ENCODE data around the gene STXBP6.
A peak's percentile ranks its signal among the peaks of the same experiment; 100 is the strongest.

STXBP6 gene

DNA sequence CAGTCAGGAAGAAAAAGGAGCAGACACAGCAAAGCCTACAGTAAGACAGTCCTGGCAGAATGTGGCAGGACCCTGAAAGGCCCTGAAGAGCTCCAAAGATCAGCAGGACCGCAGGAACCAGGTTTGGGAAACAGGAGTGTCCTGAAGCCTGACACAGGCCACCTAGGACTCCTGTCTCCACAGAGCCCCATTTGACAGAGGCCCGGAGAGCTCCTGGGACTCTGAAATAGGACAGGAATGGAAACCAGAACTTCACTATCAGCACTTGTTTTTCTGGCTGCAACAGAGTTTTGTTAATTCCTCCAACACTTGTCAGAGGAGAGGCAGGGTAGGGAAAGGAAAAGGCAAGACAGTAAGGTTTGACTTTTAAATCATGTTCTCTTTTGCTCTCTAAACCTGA is 12.9 kb downstream of the STXBP6 start:
- no peak for DNase-seq (ENCODE audit: low read depth)
- TF ChIP-seq, protein P1, sequence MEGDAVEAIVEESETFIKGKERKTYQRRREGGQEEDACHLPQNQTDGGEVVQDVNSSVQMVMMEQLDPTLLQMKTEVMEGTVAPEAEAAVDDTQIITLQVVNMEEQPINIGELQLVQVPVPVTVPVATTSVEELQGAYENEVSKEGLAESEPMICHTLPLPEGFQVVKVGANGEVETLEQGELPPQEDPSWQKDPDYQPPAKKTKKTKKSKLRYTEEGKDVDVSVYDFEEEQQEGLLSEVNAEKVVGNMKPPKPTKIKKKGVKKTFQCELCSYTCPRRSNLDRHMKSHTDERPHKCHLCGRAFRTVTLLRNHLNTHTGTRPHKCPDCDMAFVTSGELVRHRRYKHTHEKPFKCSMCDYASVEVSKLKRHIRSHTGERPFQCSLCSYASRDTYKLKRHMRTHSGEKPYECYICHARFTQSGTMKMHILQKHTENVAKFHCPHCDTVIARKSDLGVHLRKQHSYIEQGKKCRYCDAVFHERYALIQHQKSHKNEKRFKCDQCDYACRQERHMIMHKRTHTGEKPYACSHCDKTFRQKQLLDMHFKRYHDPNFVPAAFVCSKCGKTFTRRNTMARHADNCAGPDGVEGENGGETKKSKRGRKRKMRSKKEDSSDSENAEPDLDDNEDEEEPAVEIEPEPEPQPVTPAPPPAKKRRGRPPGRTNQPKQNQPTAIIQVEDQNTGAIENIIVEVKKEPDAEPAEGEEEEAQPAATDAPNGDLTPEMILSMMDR (conservative IDR thresholded peaks at IDR 0.05; ENCODE audit: low read length): no peak
- H3K4me3 ChIP-seq (ENCODE audit: low read length): no peak overlapping the region

DNA sequence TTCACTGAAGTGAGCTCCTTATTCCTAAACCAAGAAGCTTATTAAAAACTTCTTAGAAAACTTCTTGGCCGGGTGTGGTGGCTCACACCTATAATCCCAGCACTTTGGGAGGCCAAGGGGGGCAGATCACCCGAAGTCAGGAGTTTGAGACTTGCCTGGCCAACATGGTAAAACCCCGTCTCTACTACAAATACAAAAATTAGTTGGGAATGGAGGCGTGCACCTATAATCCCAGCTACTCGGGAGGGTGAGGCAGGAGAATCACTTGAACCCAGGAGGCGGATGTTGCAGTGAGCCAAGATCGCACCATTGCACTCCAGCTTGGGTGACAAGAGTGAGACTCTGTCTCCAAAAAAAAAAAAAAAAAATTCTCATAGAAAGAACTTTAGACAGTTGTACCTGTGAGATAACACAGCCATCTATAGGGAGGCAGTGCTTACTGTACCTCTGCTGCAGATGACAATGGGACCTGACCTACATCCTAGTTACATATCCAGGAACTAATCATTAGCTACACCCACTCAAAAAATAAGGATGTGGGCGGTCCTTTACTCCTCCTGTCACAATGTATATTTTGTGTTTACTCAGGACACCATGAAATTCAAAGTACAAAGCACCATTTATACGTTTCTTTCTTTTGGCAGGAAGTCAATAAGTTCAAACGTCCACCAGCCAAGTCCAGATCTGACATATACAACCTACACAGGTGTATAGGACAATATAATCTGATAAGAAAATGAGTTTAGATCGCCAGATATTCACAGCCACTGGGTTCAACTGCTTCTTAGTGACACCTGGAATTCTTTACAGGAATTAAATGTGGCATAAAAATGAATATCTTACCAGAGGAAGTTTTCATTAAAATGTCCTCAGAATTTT is 14.9 kb downstream of the STXBP6 start:
- TF ChIP-seq, protein P1 (conservative IDR thresholded peaks at IDR 0.05; ENCODE audit: low read length): no peak
- DNase-seq (ENCODE audit: low read depth): no peak
- H3K4me3 ChIP-seq (ENCODE audit: low read length): no peak overlapping the region

DNA sequence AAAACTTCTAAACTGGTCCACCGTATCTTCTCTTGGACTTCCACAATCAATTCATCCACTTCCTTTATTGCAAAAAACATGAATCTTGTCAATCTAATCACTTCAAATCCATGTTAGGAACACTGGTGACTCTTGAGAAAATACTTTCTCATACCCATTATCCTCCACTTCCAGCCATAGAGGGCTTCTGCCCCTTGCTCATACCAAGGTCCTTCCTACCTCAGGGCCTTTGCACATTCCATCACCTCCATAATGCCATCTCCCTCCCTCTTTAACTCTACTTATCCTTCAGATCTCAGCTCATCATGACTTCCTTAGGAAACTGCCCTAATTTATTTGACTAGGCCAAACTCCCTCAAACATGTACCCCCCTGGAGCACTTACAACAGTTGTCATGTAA is 16.6 kb downstream of the STXBP6 start:
- DNase-seq (ENCODE audit: low read depth): no peak
- TF ChIP-seq, protein P1 (conservative IDR thresholded peaks at IDR 0.05; ENCODE audit: low read length): no peak
- no peak overlapping the region for H3K4me3 ChIP-seq (ENCODE audit: low read length)

DNA sequence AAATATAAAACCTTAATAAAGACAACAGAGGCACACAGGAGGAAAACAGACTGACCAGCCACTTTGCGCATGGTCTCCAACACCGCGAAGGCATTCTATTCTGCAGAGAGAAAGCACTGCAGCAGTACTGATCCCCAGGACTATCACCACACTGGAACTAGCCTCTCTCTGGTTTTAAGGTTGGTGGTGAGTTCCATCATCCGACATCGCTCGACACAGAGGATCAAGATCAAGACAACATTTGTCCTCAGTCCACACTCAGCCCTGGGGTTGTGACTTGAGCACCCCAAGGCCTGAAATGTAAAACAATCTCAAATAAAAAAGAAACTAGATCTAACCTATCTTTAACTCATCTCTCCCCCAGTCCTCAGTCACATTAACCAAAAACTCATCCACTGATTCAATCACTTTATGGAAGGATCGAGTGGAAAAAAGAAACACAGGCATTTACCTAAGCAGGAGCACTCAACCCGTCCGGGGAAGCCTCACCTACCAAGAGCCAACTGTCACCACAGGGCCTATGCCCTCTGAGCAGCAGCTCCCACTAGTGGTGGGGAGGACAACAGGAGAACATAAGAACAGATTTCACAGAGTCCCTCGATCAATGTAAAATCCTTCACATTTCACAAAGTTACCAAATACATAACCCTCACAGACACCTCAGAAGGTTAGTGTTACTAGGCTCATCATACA is 17.7 kb downstream of the STXBP6 start:
- H3K4me3 ChIP-seq (ENCODE audit: low read length): no peak overlapping the region
- TF ChIP-seq, protein P1 (conservative IDR thresholded peaks at IDR 0.05; ENCODE audit: low read length): peak; percentile 27; the same call in 1 of the 2 replicates
- DNase-seq (ENCODE audit: low read depth): no peak

DNA sequence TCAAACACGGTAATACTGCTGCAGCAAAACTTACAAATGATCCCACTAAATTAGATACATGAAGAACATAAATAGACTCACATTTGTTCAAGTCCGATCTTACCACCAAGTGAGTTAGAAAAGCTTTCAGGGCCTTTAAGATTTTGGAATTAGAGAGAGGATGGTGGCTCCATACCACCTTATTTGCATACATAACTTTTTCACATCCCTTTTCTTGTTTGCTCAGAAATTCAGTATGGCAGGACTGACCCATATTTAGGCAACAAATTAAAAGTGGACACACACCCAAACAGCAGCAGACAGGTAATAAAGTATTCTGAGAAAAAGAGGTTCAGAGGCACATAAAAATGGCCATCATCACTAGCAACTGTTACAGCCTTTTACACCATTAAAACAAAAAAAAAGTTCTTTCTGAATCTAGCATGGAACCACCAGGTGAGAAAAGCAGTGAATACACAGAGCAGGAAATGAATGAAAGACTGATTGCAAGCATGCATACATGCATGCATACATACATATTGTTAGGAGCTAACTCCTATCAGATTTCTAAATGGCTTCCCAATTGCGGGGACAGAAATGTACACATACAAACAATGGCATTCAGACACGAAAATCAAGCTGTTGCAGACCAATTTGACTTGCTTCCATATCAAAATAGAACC is 23.3 kb downstream of the STXBP6 start:
- no peak overlapping the region for H3K4me3 ChIP-seq (ENCODE audit: low read length)
- TF ChIP-seq, protein P1 (conservative IDR thresholded peaks at IDR 0.05; ENCODE audit: low read length): no peak
- no peak for DNase-seq (ENCODE audit: low read depth)

DNA sequence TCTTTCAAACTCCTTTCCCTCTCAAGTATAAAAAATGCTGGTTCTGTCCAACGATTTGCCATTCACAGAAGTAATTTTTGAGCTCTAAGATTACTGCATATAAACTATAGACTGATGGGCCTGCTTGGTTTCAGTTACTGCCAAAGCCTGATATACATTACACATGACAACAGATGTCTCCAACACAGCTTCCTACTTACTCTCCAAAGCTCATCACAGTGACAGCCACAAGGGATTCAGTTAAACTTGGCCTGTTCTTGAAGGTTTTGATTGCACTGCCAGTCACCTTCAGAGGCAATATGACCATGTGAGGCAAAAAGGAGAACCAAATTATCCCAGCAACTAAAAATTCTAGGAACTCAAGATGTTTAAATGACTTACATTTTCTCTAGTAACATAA is 30.1 kb downstream of the STXBP6 start:
- DNase-seq (ENCODE audit: low read depth): no peak
- TF ChIP-seq, protein P1 (conservative IDR thresholded peaks at IDR 0.05; ENCODE audit: low read length): no peak

More for the DNA sequence above, 30.1 kb downstream of the STXBP6 start:
- H3K4me3 ChIP-seq (ENCODE audit: low read length): no peak overlapping the region

Measured in AG10803 (cell line).